Panc1 (cell line): ENCODE measurements around the gene GRIK1.

Experiments used
- POLR2AphosphoS5 ChIP-seq: IDR thresholded peaks from 2 replicates; pipeline ENCODE4 v1.6.1; 2012; ENCODE audit warnings: mild to moderate bottlenecking, low read depth, low read length, moderate library complexity
- SIN3A ChIP-seq: IDR thresholded peaks from 2 replicates; pipeline ENCODE4 v1.6.1; 2012; ENCODE audit warnings: low read depth, mild to moderate bottlenecking, low read length, moderate library complexity, borderline replicate concordance; ENCODE audit not compliant: insufficient read depth
- TF ChIP-seq, protein P1 (sequence below): fragments of 450-650 bp; IDR thresholded peaks from 2 replicates; pipeline ENCODE4 v1.5.1; 2017; ENCODE audit warnings: mild to moderate bottlenecking

DNA sequence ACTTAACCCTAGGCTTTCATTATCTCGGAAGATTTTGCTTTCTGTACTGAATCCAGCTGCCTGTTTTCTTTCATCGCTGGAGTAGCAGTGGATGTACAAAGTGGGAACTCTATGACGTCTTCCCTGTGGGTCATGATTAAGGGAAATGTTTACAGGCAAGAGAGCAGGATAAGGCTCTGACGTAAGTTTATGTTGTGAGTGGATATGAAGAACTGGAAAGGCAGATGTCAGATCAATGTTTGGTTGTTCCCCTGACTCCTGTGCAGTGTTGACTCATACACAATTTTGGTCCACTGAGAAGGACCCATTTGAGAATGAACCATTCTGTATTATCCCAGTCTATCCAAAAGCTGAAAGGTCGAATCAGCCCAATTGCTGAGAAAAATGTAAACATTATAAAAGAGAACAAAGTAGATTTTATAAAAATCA lies 292.4 kb downstream of the GRIK1 start:
- TF ChIP-seq, protein P1, sequence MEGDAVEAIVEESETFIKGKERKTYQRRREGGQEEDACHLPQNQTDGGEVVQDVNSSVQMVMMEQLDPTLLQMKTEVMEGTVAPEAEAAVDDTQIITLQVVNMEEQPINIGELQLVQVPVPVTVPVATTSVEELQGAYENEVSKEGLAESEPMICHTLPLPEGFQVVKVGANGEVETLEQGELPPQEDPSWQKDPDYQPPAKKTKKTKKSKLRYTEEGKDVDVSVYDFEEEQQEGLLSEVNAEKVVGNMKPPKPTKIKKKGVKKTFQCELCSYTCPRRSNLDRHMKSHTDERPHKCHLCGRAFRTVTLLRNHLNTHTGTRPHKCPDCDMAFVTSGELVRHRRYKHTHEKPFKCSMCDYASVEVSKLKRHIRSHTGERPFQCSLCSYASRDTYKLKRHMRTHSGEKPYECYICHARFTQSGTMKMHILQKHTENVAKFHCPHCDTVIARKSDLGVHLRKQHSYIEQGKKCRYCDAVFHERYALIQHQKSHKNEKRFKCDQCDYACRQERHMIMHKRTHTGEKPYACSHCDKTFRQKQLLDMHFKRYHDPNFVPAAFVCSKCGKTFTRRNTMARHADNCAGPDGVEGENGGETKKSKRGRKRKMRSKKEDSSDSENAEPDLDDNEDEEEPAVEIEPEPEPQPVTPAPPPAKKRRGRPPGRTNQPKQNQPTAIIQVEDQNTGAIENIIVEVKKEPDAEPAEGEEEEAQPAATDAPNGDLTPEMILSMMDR = no peak
- TF ChIP-seq POLR2AphosphoS5 = no peak
- no peak for TF ChIP-seq SIN3A
